Fibroblast of the aortic adventitia (primary cell): ENCODE measurements around the gene MIEF1. TPM values are rescaled to one million over a fixed set of nuclear protein-coding genes. Genes with fewer than 3 reads are reported as not detected.

ENCODE experiments used
- DNase-seq: peaks from one replicate; pipeline ENCODE4 v3.0.0-alpha.2; 2010; ENCODE audit warnings: low read depth
- H3K4me3 ChIP-seq: 2 replicates; pipeline ENCODE4 v1.5.1; 2011; ENCODE audit warnings: low read depth, mild to moderate bottlenecking, control low read depth, low read length, moderate library complexity
- total RNA-seq: library from RNA; depleted of rRNA; stranded (reverse); fragments of >200 nt; gene quantifications from 2 replicates; pipeline ENCODE4 v1.2.3, GENCODE V29; 2012; ENCODE audit warnings: low replicate concordance
- TF ChIP-seq, protein P1 (sequence below): IDR thresholded peaks from 2 replicates; pipeline ENCODE4 v1.5.1; 2011; ENCODE audit warnings: mild to moderate bottlenecking, low read length, control low read depth, inconsistent platforms; ENCODE audit not compliant: insufficient read depth

MIEF1 gene
- total RNA-seq, 1 donor = 27.7 TPM

DNA sequence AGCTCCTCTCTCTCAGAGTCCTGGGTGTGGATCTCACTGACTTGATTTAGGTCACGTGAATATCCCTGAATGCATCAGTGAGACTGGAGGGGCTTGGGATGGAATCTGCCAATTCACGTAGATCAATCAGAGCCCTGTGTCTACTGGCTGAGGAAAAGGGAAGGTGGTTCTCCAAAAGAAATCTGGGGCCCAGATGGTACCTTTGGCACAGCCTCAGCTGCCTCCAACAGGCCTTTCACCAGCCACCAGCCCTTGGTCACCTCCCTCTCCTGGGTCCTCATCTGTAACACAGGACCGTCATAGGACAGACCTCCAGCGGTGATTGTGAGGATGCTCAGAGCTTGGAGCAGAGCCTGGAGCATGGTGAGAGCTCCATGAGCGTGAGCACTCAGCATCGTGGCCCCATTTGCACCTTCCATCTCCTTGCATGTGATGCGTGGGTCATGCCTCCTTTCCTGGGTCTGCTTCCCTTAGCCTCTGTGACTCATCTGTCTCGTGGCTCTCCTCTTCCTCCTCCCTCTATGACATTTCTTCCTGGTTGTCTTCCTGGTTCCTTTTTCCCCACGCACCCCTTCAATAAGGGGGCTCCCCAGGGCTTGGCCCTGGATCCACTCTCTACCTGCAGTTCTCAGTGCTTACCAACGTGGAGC lies 7.5 kb upstream of the MIEF1 start:
- no peak for DNase-seq
- no peak overlapping the region for H3K4me3 ChIP-seq
- TF ChIP-seq, protein P1, sequence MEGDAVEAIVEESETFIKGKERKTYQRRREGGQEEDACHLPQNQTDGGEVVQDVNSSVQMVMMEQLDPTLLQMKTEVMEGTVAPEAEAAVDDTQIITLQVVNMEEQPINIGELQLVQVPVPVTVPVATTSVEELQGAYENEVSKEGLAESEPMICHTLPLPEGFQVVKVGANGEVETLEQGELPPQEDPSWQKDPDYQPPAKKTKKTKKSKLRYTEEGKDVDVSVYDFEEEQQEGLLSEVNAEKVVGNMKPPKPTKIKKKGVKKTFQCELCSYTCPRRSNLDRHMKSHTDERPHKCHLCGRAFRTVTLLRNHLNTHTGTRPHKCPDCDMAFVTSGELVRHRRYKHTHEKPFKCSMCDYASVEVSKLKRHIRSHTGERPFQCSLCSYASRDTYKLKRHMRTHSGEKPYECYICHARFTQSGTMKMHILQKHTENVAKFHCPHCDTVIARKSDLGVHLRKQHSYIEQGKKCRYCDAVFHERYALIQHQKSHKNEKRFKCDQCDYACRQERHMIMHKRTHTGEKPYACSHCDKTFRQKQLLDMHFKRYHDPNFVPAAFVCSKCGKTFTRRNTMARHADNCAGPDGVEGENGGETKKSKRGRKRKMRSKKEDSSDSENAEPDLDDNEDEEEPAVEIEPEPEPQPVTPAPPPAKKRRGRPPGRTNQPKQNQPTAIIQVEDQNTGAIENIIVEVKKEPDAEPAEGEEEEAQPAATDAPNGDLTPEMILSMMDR = no peak

DNA sequence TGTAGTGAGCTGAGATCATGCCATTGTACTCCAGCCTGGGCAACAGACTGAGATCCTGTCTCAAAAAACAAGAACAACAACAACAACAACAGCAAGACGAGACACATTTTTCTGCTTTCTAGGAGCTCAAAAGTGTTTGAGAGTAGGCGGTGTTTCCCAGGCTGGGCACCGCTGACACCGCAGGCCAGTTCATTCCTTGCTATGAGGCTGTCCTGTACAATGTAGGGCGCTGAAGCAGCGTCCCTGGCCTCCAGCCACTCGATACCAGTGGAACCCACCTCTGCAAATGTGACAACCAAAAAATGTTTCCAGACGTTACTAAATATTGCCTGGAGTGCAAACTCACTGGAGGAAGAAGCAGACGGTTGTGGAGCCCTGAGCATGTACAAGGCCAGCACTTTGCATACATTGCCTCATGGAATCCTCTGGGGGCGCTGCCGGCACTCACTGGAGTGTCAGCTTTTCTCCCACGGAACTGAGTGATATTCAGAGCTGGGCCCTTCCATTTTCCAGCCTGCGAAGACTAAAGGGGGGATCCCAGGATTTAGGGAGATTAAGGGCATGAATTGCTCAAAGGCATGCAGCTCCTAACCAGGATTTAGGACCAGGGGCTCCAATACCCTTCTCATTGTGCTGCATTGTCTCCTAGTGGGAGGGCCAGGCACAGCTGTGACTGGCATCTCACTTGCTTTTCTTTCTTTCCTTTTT lies 5.8 kb upstream of the MIEF1 start:
- TF ChIP-seq, protein P1 = peak; percentile 84
- H3K4me3 ChIP-seq = no peak overlapping the region
- DNase-seq = peak; percentile 66

DNA sequence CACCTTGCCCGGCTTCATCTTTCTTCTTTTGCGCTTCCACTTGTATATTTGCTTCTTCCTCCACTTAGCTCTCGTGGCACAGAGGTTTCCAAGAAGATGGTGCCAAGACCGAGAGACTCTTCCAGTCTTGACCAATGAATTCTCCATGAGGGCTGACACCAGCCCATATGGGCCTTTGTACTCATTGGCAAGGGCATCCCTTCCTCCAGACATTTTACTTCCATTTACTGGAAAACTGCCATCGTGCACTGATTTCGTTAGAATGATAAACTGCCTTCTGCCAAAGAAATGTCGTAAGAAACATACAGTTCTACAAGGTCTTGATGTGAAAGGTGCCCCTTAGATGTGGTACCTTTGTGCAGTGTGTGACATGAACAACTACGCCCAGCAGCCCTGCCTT lies 4.7 kb upstream of the MIEF1 start:
- TF ChIP-seq, protein P1 = no peak
- H3K4me3 ChIP-seq = no peak overlapping the region
- DNase-seq = no peak

DNA sequence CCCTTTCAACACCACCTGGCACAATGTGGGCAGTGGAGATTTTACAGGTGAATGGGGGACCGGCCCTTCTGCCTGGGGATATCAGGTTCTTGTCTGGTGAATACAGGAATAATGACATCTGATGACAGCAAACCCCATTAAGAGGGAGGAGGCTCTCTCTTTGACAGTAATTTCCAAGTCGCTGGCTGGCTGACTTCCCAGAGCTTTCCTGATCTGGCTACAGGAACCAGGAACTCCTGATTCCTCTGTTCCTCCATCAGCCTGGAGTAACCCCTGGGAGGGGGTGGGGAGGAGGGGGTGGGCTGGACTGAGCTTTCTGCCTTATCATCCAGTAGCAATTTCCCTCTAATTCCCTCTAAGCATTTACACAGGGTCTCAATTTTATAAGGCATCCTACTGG lies 3.7 kb upstream of the MIEF1 start:
- H3K4me3 ChIP-seq = no peak overlapping the region
- no peak for DNase-seq
- TF ChIP-seq, protein P1 = no peak

DNA sequence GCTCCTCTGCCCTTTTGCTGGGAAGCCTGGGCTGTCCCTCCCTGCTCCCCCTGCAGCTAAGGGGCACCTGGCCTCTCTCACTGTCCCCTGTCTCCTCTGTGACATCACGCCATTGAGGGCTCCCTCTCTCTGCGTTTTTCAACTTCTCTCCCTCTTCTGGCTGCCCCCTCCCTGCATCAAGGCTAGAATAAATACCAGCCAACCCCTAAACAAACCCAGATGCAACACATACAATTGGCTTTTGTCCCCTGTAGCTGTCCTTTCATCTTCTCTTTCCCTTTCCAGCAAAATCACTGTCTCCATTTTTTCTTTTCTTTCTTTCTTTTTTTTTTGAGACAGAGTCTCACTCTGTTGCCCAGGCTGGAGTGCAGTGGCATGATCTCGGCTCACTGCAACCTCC lies 3.3 kb upstream of the MIEF1 start:
- H3K4me3 ChIP-seq = no peak overlapping the region
- TF ChIP-seq, protein P1 = no peak
- DNase-seq = no peak

DNA sequence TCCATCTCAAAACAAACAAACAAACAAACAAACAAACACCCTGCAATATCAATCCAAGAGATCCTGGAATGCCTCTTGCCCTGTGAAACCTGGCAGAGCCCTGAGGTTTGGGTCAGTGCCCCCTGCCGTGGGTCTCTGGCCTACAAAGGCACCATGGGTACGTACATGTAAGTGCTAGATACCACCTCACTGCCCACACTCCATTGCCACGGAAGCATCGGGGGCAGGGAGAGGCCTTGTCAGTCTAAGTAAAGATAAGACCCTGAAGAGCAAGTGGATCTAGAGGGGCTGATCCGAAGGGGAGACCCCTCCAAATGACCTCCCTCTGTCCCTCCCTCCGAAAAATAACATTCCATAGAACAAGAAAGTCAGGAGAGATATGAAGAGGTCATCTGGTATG lies 2.0 kb upstream of the MIEF1 start:
- DNase-seq = no peak
- TF ChIP-seq, protein P1 = no peak
- H3K4me3 ChIP-seq = no peak overlapping the region
